K562 (cell line): ENCODE data around the gene RBMS1. TPM values are rescaled to one million over a fixed set of nuclear protein-coding genes. Genes with fewer than 3 reads are reported as not detected.

Experiments
- ATAC-seq: fragments of 200-7000 bp; cut with Tn5 transposase; 3 replicates; pipeline ENCODE4 v1.9.1; 2020; ENCODE audit warnings: moderate library complexity
- BruUV-seq: library from RNA; stranded (reverse); fragments of 400-500 nt; replicated peaks from 2 replicates; lab custom pipeline; 2021; lab: Mats Ljungman, UMichigan
- CTCF ChIA-PET: fragments of 300-600 bp; formaldehyde crosslinking; extraction: SDS; loops from one replicate; lab custom pipeline; 2021; ENCODE audit warnings: low intra/inter-chr PET ratio; lab: Yijun Ruan, JAX
- POLR2A ChIA-PET: fragments of 300-600, 350-650 bp; sonication (Branson Sonifier 250); formaldehyde crosslinking; extraction: SDS; loops from one replicate; lab custom pipeline; 2021; ENCODE audit warnings: antibody characterized with exemption, inconsistent platforms; lab: Yijun Ruan, JAX
- DNase-seq, 4 experiments: peaks; one replicate each; pipeline versions ENCODE4 v3.0.0 to v3.0.0-alpha.2; 2011 to 2018; ENCODE audit warnings: low spot score in 3 of 4, mixed read lengths in 3 of 4; ENCODE audit errors: extremely low read depth in 1 of 4
- FAIRE-seq: peaks from 2 replicates; lab custom pipeline; 2011; peaks lifted over from hg19 to GRCh38; lab: Jason Lieb, UNC
- H2AFZ ChIP-seq: 2 replicates; pipeline ENCODE4 v1.6.0; 2011; ENCODE audit warnings: low read depth, low read length, control low read depth, inconsistent platforms
- H3K27ac ChIP-seq: fragments of 200-600 bp; 3 replicates; pipeline ENCODE4 v1.8.0; 2011; ENCODE audit warnings: low read depth, mild to moderate bottlenecking, control low read depth, inconsistent platforms, low read length, moderate library complexity, mixed read lengths; ENCODE audit errors: extremely low read depth
- H3K27me3 ChIP-seq, 2 experiments: fragments of 300-600 bp in 1 of 2; 2 replicates in 1 of 2; 3 replicates in 1 of 2; pipeline versions ENCODE4 v1.6.0 to v1.8.0; 2011; ENCODE audit warnings: inconsistent platforms in 2 of 2, low read length in 2 of 2, mild to moderate bottlenecking in 1 of 2, mixed read lengths in 1 of 2, moderate library complexity in 1 of 2; ENCODE audit not compliant: control insufficient read depth in 2 of 2, insufficient read depth in 2 of 2
- H3K36me3 ChIP-seq: fragments of 300-600 bp; 3 replicates; pipeline ENCODE4 v1.8.0; 2011; ENCODE audit warnings: mild to moderate bottlenecking, low read length, inconsistent platforms; ENCODE audit not compliant: control insufficient read depth, insufficient read depth
- H3K4me1 ChIP-seq, 2 experiments: fragments of 200-600 bp in 1 of 2; replicated peaks in 1 of 2; 2 replicates in 1 of 2; 3 replicates in 1 of 2; pipeline versions ENCODE4 v1.5.1 to v1.8.0; 2011; ENCODE audit warnings: inconsistent platforms in 2 of 2, low read length in 2 of 2, mild to moderate bottlenecking in 1 of 2, mixed read lengths in 1 of 2, moderate library complexity in 1 of 2; ENCODE audit not compliant: control insufficient read depth in 2 of 2, insufficient read depth in 2 of 2
- H3K4me2 ChIP-seq: 2 replicates; pipeline ENCODE4 v1.6.1; 2011; ENCODE audit warnings: low read length, control low read depth, inconsistent platforms, mixed read lengths; ENCODE audit not compliant: insufficient read depth
- H3K4me3 ChIP-seq: fragments of 200-600 bp; sonication (generic), shearing (Covaris generic); 2 replicates; pipeline ENCODE4 v1.5.1; 2016; ENCODE audit warnings: control low read depth, inconsistent platforms
- H3K79me2 ChIP-seq: fragments of 200-600 bp; 3 replicates; pipeline ENCODE4 v1.8.0; 2011; ENCODE audit warnings: low read length, inconsistent platforms; ENCODE audit not compliant: control insufficient read depth, insufficient read depth
- H3K9ac ChIP-seq, 2 experiments: 2 replicates each; pipeline versions ENCODE4 v1.6.0 to v1.6.1; 2011; ENCODE audit warnings: low read depth in 2 of 2, low read length in 2 of 2, control low read depth in 1 of 2, inconsistent platforms in 1 of 2, mild to moderate bottlenecking in 1 of 2, mixed read lengths in 1 of 2; ENCODE audit not compliant: insufficient read depth in 1 of 2
- H3K9me1 ChIP-seq: one replicate; pipeline ENCODE4 v1.6.0; 2011; ENCODE audit warnings: inconsistent platforms, mild to moderate bottlenecking, low read length, moderate library complexity; ENCODE audit not compliant: control insufficient read depth, insufficient read depth
- H3K9me3 ChIP-seq: replicated peaks from 2 replicates; pipeline ENCODE4 v1.5.1; 2011; ENCODE audit warnings: low read depth, low read length, inconsistent platforms; ENCODE audit not compliant: control insufficient read depth, insufficient read depth
- H4K20me1 ChIP-seq: replicated peaks from 2 replicates; pipeline ENCODE4 v1.6.1; 2011; ENCODE audit warnings: low read length, inconsistent platforms, mixed read lengths; ENCODE audit not compliant: control insufficient read depth, insufficient read depth
- GABPA ChIP-seq: fragments of 200-800 bp; sonication (Bioruptor generic); conservative IDR thresholded peaks from 2 replicates; pipeline ENCODE4 v1.6.1; 2016; ENCODE audit warnings: low read depth, missing genetic modification characterization, missing compliant biosample characterization
- GTF2F1 ChIP-seq: IDR thresholded peaks from 2 replicates; pipeline ENCODE4 v1.6.1; 2011; ENCODE audit warnings: low read depth, low read length, improper control_type of control experiment
- POLR2AphosphoS2 ChIP-seq: IDR thresholded peaks from 2 replicates; pipeline ENCODE4 v1.6.1; 2012; ENCODE audit warnings: low read length, improper control_type of control experiment
- STAG1 ChIP-seq: sonication (generic); formaldehyde crosslinking; IDR thresholded peaks from 2 replicates; pipeline ENCODE4 v1.5.0; 2020; ENCODE audit warnings: missing genetic modification reagents, borderline replicate concordance
- TCF3 ChIP-seq: sonication (generic); formaldehyde crosslinking; IDR thresholded peaks from 2 replicates; pipeline ENCODE4 v1.4.0; 2020; ENCODE audit warnings: mild to moderate bottlenecking, missing genetic modification reagents
- TRIM24 ChIP-seq, 2 experiments: fragments of 450-650 bp; IDR thresholded peaks; 2 replicates each; pipeline ENCODE4 v1.6.1; 2016
- ZNF253 ChIP-seq: fragments of 250-450 bp; sonication (Bioruptor Pico); conservative IDR thresholded peaks from 2 replicates; pipeline ENCODE4 v1.6.1; 2021; ENCODE audit warnings: mild to moderate bottlenecking
- WGBS: fragments of 100-300 bp; shearing (Covaris generic); methylation state at CpG from one replicate; pipeline ENCODE4 v1.1.6; 2016; ENCODE audit warnings: low coverage, mixed read lengths; ENCODE audit not compliant: insufficient coverage; ENCODE audit errors: missing lambda C conversion rate; 5-methylcytosine and 5-hydroxymethylcytosine counted together
- in situ Hi-C: fragments of 300-500 bp; cut with MboI; formaldehyde crosslinking; loops from 4 replicates; pipeline ENCODE4 v1.15.0; 2018; ENCODE audit warnings: inconsistent platforms, mixed read lengths
- intact Hi-C: fragments of 100-400 bp; cut with micrococcal nuclease; formaldehyde crosslinking; loops from 2 replicates; pipeline ENCODE4 v1.14.2; 2022
- polyA plus RNA-seq, 8 experiments: library from polyadenylated mRNA; depleted of rRNA in 4 of 8; stranded (reverse) in 5 of 8; unstranded in 3 of 8; fragments of >200 nt; fragmentation: Nextera tagmentation in 2 of 8; fragmentation: Illumina TruSeq in 1 of 8; extraction: Ambion mirVana in 2 of 8; extraction: Trizol in 1 of 8; gene quantifications; 2 replicates each; pipeline versions ENCODE4 v1.2.1 to v1.2.3, GENCODE V29; 2011 to 2014; ENCODE audit warnings: inconsistent platforms in 1 of 8, missing spikeins in 1 of 8
- total RNA-seq, 7 experiments: library from RNA; depleted of rRNA in 6 of 7; stranded (reverse); fragments of >200 nt in 6 of 7; fragmentation: Illumina TruSeq in 2 of 7; extraction: Trizol in 2 of 7; gene quantifications; 2 replicates each; pipeline versions ENCODE4 v1.2.1 to v1.2.3, GENCODE V29; 2011 to 2021; ENCODE audit warnings: low replicate concordance in 1 of 7
- TF ChIP-seq, protein P1 (sequence below): sonication (generic); formaldehyde crosslinking; IDR thresholded peaks from 2 replicates; pipeline ENCODE4 v1.8.1; 2023; ENCODE audit warnings: mild to moderate bottlenecking, missing genetic modification reagents, moderate library complexity
- TF ChIP-seq, protein P2 (sequence below): fragments of 250-450 bp; sonication (Bioruptor Pico); IDR thresholded peaks from 2 replicates; pipeline ENCODE4 v1.8.0; 2022; ENCODE audit warnings: moderate library complexity, mild to moderate bottlenecking, inconsistent platforms
- TF ChIP-seq, protein P3 (sequence below): fragments of 450-650 bp; IDR thresholded peaks from 2 replicates; pipeline ENCODE4 v1.6.1; 2018; ENCODE audit warnings: mild to moderate bottlenecking, low read depth; ENCODE audit not compliant: partially characterized antibody
- TF ChIP-seq, protein P4 (sequence below): sonication (generic); IDR thresholded peaks from 2 replicates; pipeline ENCODE4 v1.6.1; 2016

RBMS1 gene
- total and polyA plus RNA-seq, 9 of the 15 experiments (the other 6 are each of a cell fraction or from before 2014, with no cell fraction given): 0.04 to 0.31 (median 0.09) TPM; not detected in 6

- no peak overlapping the region for H3K4me3 ChIP-seq
- TF ChIP-seq STAG1 (CRISPR knock-in tag): no peak
- no peak for TF ChIP-seq POLR2AphosphoS2
- no peak for TF ChIP-seq GABPA
- TF ChIP-seq, protein P1, sequence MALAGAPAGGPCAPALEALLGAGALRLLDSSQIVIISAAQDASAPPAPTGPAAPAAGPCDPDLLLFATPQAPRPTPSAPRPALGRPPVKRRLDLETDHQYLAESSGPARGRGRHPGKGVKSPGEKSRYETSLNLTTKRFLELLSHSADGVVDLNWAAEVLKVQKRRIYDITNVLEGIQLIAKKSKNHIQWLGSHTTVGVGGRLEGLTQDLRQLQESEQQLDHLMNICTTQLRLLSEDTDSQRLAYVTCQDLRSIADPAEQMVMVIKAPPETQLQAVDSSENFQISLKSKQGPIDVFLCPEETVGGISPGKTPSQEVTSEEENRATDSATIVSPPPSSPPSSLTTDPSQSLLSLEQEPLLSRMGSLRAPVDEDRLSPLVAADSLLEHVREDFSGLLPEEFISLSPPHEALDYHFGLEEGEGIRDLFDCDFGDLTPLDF (CRISPR knock-in tag): no peak
- TF ChIP-seq GTF2F1: no peak
- TF ChIP-seq, protein P2, sequence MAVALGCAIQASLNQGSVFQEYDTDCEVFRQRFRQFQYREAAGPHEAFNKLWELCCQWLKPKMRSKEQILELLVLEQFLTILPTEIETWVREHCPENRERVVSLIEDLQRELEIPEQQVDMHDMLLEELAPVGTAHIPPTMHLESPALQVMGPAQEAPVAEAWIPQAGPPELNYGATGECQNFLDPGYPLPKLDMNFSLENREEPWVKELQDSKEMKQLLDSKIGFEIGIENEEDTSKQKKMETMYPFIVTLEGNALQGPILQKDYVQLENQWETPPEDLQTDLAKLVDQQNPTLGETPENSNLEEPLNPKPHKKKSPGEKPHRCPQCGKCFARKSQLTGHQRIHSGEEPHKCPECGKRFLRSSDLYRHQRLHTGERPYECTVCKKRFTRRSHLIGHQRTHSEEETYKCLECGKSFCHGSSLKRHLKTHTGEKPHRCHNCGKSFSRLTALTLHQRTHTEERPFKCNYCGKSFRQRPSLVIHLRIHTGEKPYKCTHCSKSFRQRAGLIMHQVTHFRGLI: no peak
- TF ChIP-seq, protein P3, sequence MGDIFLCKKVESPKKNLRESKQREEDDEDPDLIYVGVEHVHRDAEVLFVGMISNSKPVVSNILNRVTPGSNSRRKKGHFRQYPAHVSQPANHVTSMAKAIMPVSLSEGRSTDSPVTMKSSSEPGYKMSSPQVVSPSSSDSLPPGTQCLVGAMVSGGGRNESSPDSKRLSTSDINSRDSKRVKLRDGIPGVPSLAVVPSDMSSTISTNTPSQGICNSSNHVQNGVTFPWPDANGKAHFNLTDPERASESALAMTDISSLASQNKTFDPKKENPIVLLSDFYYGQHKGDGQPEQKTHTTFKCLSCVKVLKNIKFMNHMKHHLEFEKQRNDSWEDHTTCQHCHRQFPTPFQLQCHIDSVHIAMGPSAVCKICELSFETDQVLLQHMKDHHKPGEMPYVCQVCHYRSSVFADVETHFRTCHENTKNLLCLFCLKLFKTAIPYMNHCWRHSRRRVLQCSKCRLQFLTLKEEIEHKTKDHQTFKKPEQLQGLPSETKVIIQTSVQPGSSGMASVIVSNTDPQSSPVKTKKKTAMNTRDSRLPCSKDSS: no peak
- TF ChIP-seq, protein P4, sequence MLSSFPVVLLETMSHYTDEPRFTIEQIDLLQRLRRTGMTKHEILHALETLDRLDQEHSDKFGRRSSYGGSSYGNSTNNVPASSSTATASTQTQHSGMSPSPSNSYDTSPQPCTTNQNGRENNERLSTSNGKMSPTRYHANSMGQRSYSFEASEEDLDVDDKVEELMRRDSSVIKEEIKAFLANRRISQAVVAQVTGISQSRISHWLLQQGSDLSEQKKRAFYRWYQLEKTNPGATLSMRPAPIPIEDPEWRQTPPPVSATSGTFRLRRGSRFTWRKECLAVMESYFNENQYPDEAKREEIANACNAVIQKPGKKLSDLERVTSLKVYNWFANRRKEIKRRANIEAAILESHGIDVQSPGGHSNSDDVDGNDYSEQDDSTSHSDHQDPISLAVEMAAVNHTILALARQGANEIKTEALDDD: no peak
- TF ChIP-seq ZNF253 (CRISPR knock-in tag): no peak
- TF ChIP-seq TRIM24 (IDR thresholded peaks at IDR 0.05): no peak
- no peak for TF ChIP-seq TCF3
- TF ChIP-seq, all 486 proteins: peak for 0
- Histone ChIP-seq H3K9me1 (no peaks in the 10 kb centered on the region), H3K27me3 (no peaks in the 10 kb centered on the region), H3K4me2 (no peak overlapping the region), H3K36me3 (no peaks in the 10 kb centered on the region), H3K4me1 (no peaks in the 10 kb centered on the region), H3K79me2 (no peaks in the 10 kb centered on the region), H2AFZ (no peak overlapping the region), H3K27ac (no peak overlapping the region), H4K20me1 (no peaks in the 10 kb centered on the region), H3K9me3 (no peaks in the 10 kb centered on the region), H3K9ac (no peak overlapping the region)
- CTCF ChIA-PET: no interaction called here
- DNase-seq: no peak
- BruUV-seq: no TSS peak
- no peak for FAIRE-seq
- in situ Hi-C loops (no loop called here), intact Hi-C loops (no loop called here)
- POLR2A ChIA-PET: no interaction called here
- 0% methylated on average over 3 of the region's 3 CpGs for WGBS
- ATAC-seq: no peak
These were observed 269.1 kb downstream of the RBMS1 start for GRCh38 chr2:160224507-160224906.
